Measurements from ENCODE around the gene FARS2. TPM values are rescaled to one million over a fixed set of nuclear protein-coding genes. Genes with fewer than 3 reads are reported as not detected.

The FARS2 gene
- total RNA-seq, 4 donors from 2014 or later, result 8.3 to 18.5 (median 13.0) TPM

- no peak for TF ChIP-seq POLR2A (IDR thresholded peaks at IDR 0.05)
- 86 to 97% methylated on average over 2 of the region's 2 CpGs for WGBS, 2 donors
- Histone ChIP-seq H3K4me1 (peaks cover 0 to 37% (median 6%) of the 10 kb centered on the region in 3 donors), H3K4me3 (no peak overlapping the region), H3K9me3 (no peaks in the 10 kb centered on the region), H3K36me3 (no peaks in the 10 kb centered on the region), H3K27me3 (no peaks in the 10 kb centered on the region), H3K27ac (no peak overlapping the region)
- DNase-seq, result no peak
- intact Hi-C loops (cut with DNase I), result no loop called here
Measured at GRCh38 chr6:5567890-5568289, 306.6 kb downstream of the FARS2 start.

GRCh38 chr6:5569491-5569890 is 308.2 kb downstream of the FARS2 start:
- Histone ChIP-seq H3K27ac (no peak overlapping the region), H3K4me3 (no peak overlapping the region)
- TF ChIP-seq CTCF (IDR thresholded peaks at IDR 0.05), result no peak
- no peak for TF ChIP-seq POLR2A (IDR thresholded peaks at IDR 0.05)

GRCh38 chr6:5570641-5571040 is 309.3 kb downstream of the FARS2 start:
- DNase-seq, result no peak
- Histone ChIP-seq H3K27ac (no peak overlapping the region), H3K4me1 (peaks cover 0 to 24% (median 0%) of the 10 kb centered on the region in 3 donors), H3K9me3 (no peaks in the 10 kb centered on the region), H3K4me3 (no peak overlapping the region), H3K27me3 (no peaks in the 10 kb centered on the region), H3K36me3 (no peaks in the 10 kb centered on the region)
- TF ChIP-seq POLR2A (IDR thresholded peaks at IDR 0.05) (no peak), CTCF (IDR thresholded peaks at IDR 0.05) (no peak)
- intact Hi-C loops (cut with DNase I), result no loop called here
- 71 to 74% methylated on average over 6 of the region's 6 CpGs for WGBS, 2 donors

More at GRCh38 chr6:5569491-5569890, 308.2 kb downstream of the FARS2 start:
- H3K27me3 ChIP-seq, result no peaks in the 10 kb centered on the region
- intact Hi-C loops (cut with DNase I), result no loop called here
- peaks cover 0 to 34% (median 6%) of the 10 kb centered on the region in 3 donors for H3K4me1 ChIP-seq
- WGBS, 2 donors, result 92 to 100% methylated on average over 2 of the region's 2 CpGs
- DNase-seq, result no peak
- no peaks in the 10 kb centered on the region for H3K9me3 ChIP-seq
- no peaks in the 10 kb centered on the region for H3K36me3 ChIP-seq

- DNase-seq, result no peak
- TF ChIP-seq CTCF (IDR thresholded peaks at IDR 0.05), result no peak
- intact Hi-C loops (cut with DNase I), result no loop called here
- H3K36me3 ChIP-seq, result no peaks in the 10 kb centered on the region
- peaks cover 0 to 5% (median 2%) of the 10 kb centered on the region in 3 donors for H3K9me3 ChIP-seq
- H3K4me1 ChIP-seq, result peaks cover 0 to 6% (median 0%) of the 10 kb centered on the region in 3 donors
- 58 to 65% methylated on average over 12 of the region's 12 CpGs for WGBS, 2 donors
- H3K27ac ChIP-seq, result no peak overlapping the region
- no peaks in the 10 kb centered on the region for H3K27me3 ChIP-seq
- no peak overlapping the region for H3K4me3 ChIP-seq
Measured at GRCh38 chr6:5580736-5581581, 319.6 kb downstream of the FARS2 start.

- Histone ChIP-seq H3K36me3 (no peaks in the 10 kb centered on the region), H3K9me3 (peaks cover 0 to 8% (median 4%) of the 10 kb centered on the region in 3 donors), H3K4me3 (no peak overlapping the region), H3K27ac (no peak overlapping the region), H3K4me1 (peaks cover 0 to 6% (median 0%) of the 10 kb centered on the region in 3 donors), H3K27me3 (no peaks in the 10 kb centered on the region)
- intact Hi-C loops (cut with DNase I), result no loop called here
- no peak for DNase-seq
- TF ChIP-seq CTCF (IDR thresholded peaks at IDR 0.05), result no peak
- TF ChIP-seq POLR2A (IDR thresholded peaks at IDR 0.05), result no peak
Measured at GRCh38 chr6:5582762-5583161, 321.4 kb downstream of the FARS2 start.

Measured in esophagus squamous epithelium (tissue), 5 donors.